Naive thymus-derived CD4-positive, alpha-beta T cell (primary cell): ENCODE results near the gene SNAPC4. TPM values are rescaled to one million over a fixed set of nuclear protein-coding genes. Genes with fewer than 3 reads are reported as not detected.
"Not testable (repeated sequence)": the region's sequence is repeated elsewhere in the genome, so short reads cannot be mapped to it uniquely, and the experiment has no call there.

Experiments used
- ATAC-seq: fragments of 150-1000 bp; cut with Tn5 transposase; 2 replicates; pipeline ENCODE4 v1.10.0; 2021; ENCODE audit warnings: mild to moderate bottlenecking, moderate library complexity
- CTCF ChIA-PET: fragments of 350-600 bp; sonication (Branson Sonifier 250); formaldehyde crosslinking; loops from one replicate; lab custom pipeline; 2021; ENCODE audit warnings: antibody characterized with exemption; lab: Charles Lee
- POLR2A ChIA-PET: fragments of 350-600 bp; sonication (Branson Sonifier 250); formaldehyde crosslinking; loops from one replicate; lab custom pipeline; 2021; ENCODE audit warnings: antibody characterized with exemption, inconsistent platforms; lab: Charles Lee
- DNase-seq, 9 donors: peaks; one replicate each; pipeline versions ENCODE4 v3.0.0 to v3.0.0-alpha.2; 2020 to 2022; ENCODE audit warnings: mixed read lengths in 1 of 9
- H3K27ac ChIP-seq: one replicate; pipeline ENCODE4 v1.7.0; 2013; ENCODE audit warnings: mild to moderate bottlenecking, low read depth, low read length, moderate library complexity
- H3K27me3 ChIP-seq, 2 donors: one replicate each; pipeline ENCODE4 v1.7.0; 2013; ENCODE audit warnings: low read length in 2 of 2, mild to moderate bottlenecking in 2 of 2, moderate library complexity in 2 of 2; ENCODE audit not compliant: control insufficient read depth in 2 of 2, insufficient read depth in 2 of 2
- H3K36me3 ChIP-seq, 3 experiments: 1 replicate in 2 of 3; 2 replicates in 1 of 3; pipeline ENCODE4 v1.7.0; 2013; ENCODE audit warnings: low read length in 3 of 3, mild to moderate bottlenecking in 3 of 3, moderate library complexity in 1 of 3; ENCODE audit not compliant: insufficient read depth in 3 of 3, control insufficient read depth in 2 of 3
- H3K4me1 ChIP-seq, 2 donors: one replicate each; pipeline ENCODE4 v1.7.0; 2013; ENCODE audit warnings: low read length in 2 of 2, mild to moderate bottlenecking in 2 of 2, moderate library complexity in 1 of 2; ENCODE audit not compliant: control insufficient read depth in 2 of 2, insufficient read depth in 2 of 2
- H3K4me3 ChIP-seq: 2 replicates; pipeline ENCODE4 v1.7.0; 2013; ENCODE audit warnings: mild to moderate bottlenecking, low read length
- H3K9me3 ChIP-seq, 3 experiments: 1 replicate in 2 of 3; 2 replicates in 1 of 3; pipeline ENCODE4 v1.7.0; 2013; ENCODE audit warnings: low read length in 3 of 3; ENCODE audit not compliant: control insufficient read depth in 2 of 3
- H3K27ac Mint-ChIP-seq, 9 donors: one replicate each; pipeline ENCODE4 v1.8.0; 2020 to 2022; ENCODE audit warnings: mixed read lengths in 9 of 9, mild to moderate bottlenecking in 8 of 9, moderate library complexity in 5 of 9, inconsistent platforms in 2 of 9
- H3K27me3 Mint-ChIP-seq, 5 donors: one replicate each; pipeline ENCODE4 v1.8.0; 2021 to 2022; ENCODE audit warnings: mixed read lengths in 5 of 5, mild to moderate bottlenecking in 1 of 5
- H3K36me3 Mint-ChIP-seq, 5 donors: one replicate each; pipeline ENCODE4 v1.8.0; 2020 to 2022; ENCODE audit warnings: mixed read lengths in 5 of 5, mild to moderate bottlenecking in 3 of 5, inconsistent platforms in 1 of 5
- H3K4me1 Mint-ChIP-seq, 7 donors: one replicate each; pipeline ENCODE4 v1.8.0; 2020 to 2022; ENCODE audit warnings: mixed read lengths in 7 of 7, mild to moderate bottlenecking in 3 of 7, inconsistent platforms in 1 of 7
- H3K4me3 Mint-ChIP-seq, 10 donors: one replicate each; pipeline ENCODE4 v1.8.0; 2020 to 2022; ENCODE audit warnings: mild to moderate bottlenecking in 10 of 10, mixed read lengths in 10 of 10, moderate library complexity in 6 of 10, inconsistent platforms in 2 of 10
- H3K9me3 Mint-ChIP-seq, 11 donors: one replicate each; pipeline ENCODE4 v1.8.0; 2020 to 2022; ENCODE audit warnings: mixed read lengths in 11 of 11, mild to moderate bottlenecking in 4 of 11, inconsistent platforms in 1 of 11, moderate library complexity in 1 of 11
- intact Hi-C, 2 donors: fragments of 100-400 bp; cut with micrococcal nuclease; formaldehyde crosslinking; loops; one replicate each; pipeline ENCODE4 v1.15.1; 2023
- polyA plus RNA-seq, 2 donors: library from polyadenylated mRNA; unstranded; fragments of 300-500 nt; fragmentation: Illumina TruSeq; gene quantifications; one replicate each; pipeline ENCODE4 v1.2.3, GENCODE V29; 2021
- total RNA-seq, 6 experiments: library from RNA in 5 of 6; stranded (reverse) in 5 of 6; gene quantifications; 1 replicate in 5 of 6; 2 replicates in 1 of 6; pipeline ENCODE4 v1.2.3 and lab custom pipeline; 2021 to 2026

SNAPC4 gene
- total and polyA plus RNA-seq, 7 experiments from 2014 or later: 1.2 to 16.3 (median 12.6) TPM

DNA sequence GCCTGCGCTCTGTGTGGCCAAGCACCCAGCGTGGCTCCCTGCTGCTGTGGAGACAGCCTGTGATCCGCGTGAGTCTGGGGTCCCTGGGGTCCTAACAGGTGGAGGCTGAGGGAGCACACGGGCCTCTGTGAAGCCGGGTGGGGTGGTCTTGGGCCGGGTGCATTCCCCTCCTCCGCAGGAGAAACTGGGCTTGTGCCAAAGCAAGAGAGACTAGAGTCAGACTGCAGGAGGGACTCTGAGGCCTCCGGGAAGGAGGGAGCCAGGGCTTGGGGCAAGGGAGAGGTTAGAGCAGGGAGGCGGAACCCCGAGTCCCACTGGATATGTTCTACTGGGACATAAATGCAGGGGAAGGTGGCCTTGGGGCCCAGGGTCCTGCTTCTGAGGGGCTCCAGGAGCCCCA, 46.9 kb downstream of the SNAPC4 start:
- Histone ChIP-seq H3K36me3 (no peaks in the 10 kb centered on the region), H3K4me3 (no peak overlapping the region), H3K27me3 (no peaks in the 10 kb centered on the region), H3K9me3 (no peaks in the 10 kb centered on the region), H3K27ac (no peak overlapping the region), H3K4me1 (no peaks in the 10 kb centered on the region)
- no peak for DNase-seq
- ChIA-PET POLR2A (no interaction called here), CTCF (no interaction called here)
- H3K27me3 Mint-ChIP-seq: no peaks in the 10 kb centered on the region
- no peak overlapping the region for H3K4me3 Mint-ChIP-seq
- H3K4me1 Mint-ChIP-seq: peaks cover 0 to 2% (median 0%) of the 10 kb centered on the region in 7 donors
- ATAC-seq: no peak
- no peak overlapping the region for H3K27ac Mint-ChIP-seq
- intact Hi-C loops: no loop called here
- no peaks in the 10 kb centered on the region for H3K9me3 Mint-ChIP-seq
- H3K36me3 Mint-ChIP-seq: no peaks in the 10 kb centered on the region

DNA sequence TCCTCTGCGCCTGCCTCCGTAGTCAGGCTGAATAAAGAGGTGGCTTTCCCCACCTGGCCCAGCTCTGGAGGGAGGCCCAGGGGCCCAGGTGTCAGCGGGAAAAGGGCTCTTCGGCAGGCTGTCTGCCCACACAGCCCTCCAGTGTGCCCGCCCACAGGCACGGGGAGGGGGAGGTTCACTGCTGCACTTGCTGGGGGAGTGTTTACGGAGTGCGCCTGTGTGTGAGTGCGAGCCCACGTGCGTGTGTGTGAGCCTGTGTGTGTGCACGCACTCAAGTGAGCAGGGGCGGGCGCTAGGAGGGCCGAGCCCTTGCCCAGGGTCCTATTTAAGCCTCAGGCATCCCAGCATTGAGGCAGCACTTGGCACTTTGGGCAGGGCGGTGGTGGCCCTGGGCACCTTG, 47.3 kb downstream of the SNAPC4 start:
- Histone ChIP-seq H3K4me3 (no peak overlapping the region), H3K9me3 (no peaks in the 10 kb centered on the region), H3K36me3 (no peaks in the 10 kb centered on the region), H3K27me3 (no peaks in the 10 kb centered on the region), H3K4me1 (no peaks in the 10 kb centered on the region), H3K27ac (no peak overlapping the region)
- peak overlapping the region in 1 of 9 donors; percentile 25 for H3K27ac Mint-ChIP-seq
- H3K36me3 Mint-ChIP-seq: no peaks in the 10 kb centered on the region
- ChIA-PET POLR2A (no interaction called here), CTCF (no interaction called here)
- no peaks in the 10 kb centered on the region for H3K27me3 Mint-ChIP-seq
- no peak for ATAC-seq
- DNase-seq: no peak
- H3K9me3 Mint-ChIP-seq: no peaks in the 10 kb centered on the region
- peaks cover 0 to 2% (median 0%) of the 10 kb centered on the region in 7 donors for H3K4me1 Mint-ChIP-seq
- intact Hi-C loops: no loop called here
- no peak overlapping the region for H3K4me3 Mint-ChIP-seq

DNA sequence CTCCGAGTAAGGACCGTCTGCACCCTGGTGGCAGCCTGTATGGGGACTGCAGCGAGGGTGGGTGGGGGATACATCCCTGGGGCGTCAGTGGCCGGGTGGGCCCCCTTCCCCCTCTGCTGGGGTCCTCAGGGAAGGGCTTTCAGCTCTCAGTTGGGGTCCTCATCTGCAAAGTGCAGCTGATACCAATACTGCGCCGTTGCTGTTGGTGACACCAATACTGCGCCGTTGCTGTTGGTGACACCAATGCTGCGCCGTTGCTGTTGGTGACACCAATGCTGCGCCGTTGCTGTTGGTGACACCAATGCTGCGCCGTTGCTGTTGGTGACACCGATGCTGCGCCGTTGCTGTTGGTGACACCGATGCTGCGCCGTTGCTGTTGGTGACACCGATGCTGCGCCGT, 48.1 kb downstream of the SNAPC4 start:
- H3K27me3 Mint-ChIP-seq, H3K27me3 ChIP-seq, H3K9me3 ChIP-seq, H3K27ac ChIP-seq, H3K4me3 ChIP-seq, CTCF ChIA-PET, H3K9me3 Mint-ChIP-seq, H3K36me3 Mint-ChIP-seq, ATAC-seq, DNase-seq, POLR2A ChIA-PET, intact Hi-C loops, H3K4me1 Mint-ChIP-seq, H3K4me3 Mint-ChIP-seq, H3K27ac Mint-ChIP-seq, H3K4me1 ChIP-seq, H3K36me3 ChIP-seq: not testable (repeated sequence)

DNA sequence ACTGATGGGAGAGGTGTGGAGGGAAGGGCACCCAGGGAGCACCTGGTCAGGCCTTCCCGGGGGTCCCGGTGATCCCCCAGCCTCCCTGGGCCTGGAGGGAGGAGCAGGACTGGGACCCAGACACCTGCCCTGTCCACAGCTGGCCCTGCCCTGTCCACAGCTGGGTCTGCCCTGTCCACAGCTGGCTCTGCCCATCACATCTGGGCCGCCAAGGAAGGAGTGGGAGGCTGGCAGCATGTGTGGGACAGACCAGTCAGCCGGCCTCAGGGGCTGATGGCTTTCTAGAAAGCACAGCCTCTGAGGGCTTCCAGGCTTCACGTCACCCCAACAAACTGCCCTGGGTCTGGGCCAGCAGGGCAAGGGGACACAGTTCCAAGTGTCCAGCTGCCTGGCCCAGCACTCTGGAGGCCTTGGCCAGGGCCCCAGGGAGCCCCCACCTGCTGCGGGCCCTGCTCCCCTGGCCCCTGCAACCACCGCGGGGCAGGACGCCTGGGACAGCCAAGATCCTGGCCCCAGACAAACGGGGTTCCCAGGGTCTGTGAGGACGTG, 48.6 kb downstream of the SNAPC4 start:
- no peak overlapping the region for H3K27ac ChIP-seq
- no peaks in the 10 kb centered on the region for H3K36me3 ChIP-seq
- Mint-ChIP-seq H3K4me1 (peaks cover 0 to 2% (median 0%) of the 10 kb centered on the region in 7 donors), H3K27ac (no peak overlapping the region), H3K36me3 (no peaks in the 10 kb centered on the region), H3K9me3 (no peaks in the 10 kb centered on the region), H3K4me3 (no peak overlapping the region), H3K27me3 (no peaks in the 10 kb centered on the region)
- ChIA-PET POLR2A (interaction anchor here (0.6 kb wide), 1 partner anchor 189 kb away, joined by 3 read pairs; no protein-coding TSS in a partner anchor), CTCF (no interaction called here)
- H3K4me1 ChIP-seq: no peaks in the 10 kb centered on the region
- ATAC-seq: no peak
- no peaks in the 10 kb centered on the region for H3K27me3 ChIP-seq
- H3K9me3 ChIP-seq: no peaks in the 10 kb centered on the region
- DNase-seq: no peak
- intact Hi-C loops: no loop called here
- no peak overlapping the region for H3K4me3 ChIP-seq

Other genes starting within 250 kb of the SNAPC4 start
- under 1 TPM in 2 of 5 experiments, not detected in 3; 0.15 to 0.21 TPM for gene LHX3, start 195.0 kb downstream of the SNAPC4 start, total RNA-seq
- gene LHX3, start 195.0 kb downstream of the SNAPC4 start, polyA plus RNA-seq: not detected
- 10 to 100 TPM; 11.5 to 15.9 (median 12.0) TPM for gene QSOX2, start 154.4 kb downstream of the SNAPC4 start, total RNA-seq
- under 1 TPM; 0.26 to 0.52 TPM for gene QSOX2, start 154.4 kb downstream of the SNAPC4 start, polyA plus RNA-seq
- gene CCDC187, start 96.1 kb downstream of the SNAPC4 start, total RNA-seq: under 1 TPM in 1 of 5 experiments, not detected in 4; 0.10 TPM
- not detected for gene CCDC187, start 96.1 kb downstream of the SNAPC4 start, polyA plus RNA-seq
- 10 to 100 TPM in 1 of 5 experiments, 1 to 10 TPM in 4; 6.1 to 11.5 (median 8.6) TPM for gene GPSM1, start 72.6 kb downstream of the SNAPC4 start, total RNA-seq
- gene GPSM1, start 72.6 kb downstream of the SNAPC4 start, polyA plus RNA-seq: 1 to 10 TPM in 1 of 2 donors, under 1 TPM in 1; 0.87 to 1.4 TPM
- 10 to 100 TPM; 17.2 to 27.5 (median 24.8) TPM for gene DNLZ, start 36.4 kb downstream of the SNAPC4 start, total RNA-seq
- gene DNLZ, start 36.4 kb downstream of the SNAPC4 start, polyA plus RNA-seq: 10 to 100 TPM; 46.6 to 51.3 TPM
- gene CARD9, start 26.5 kb downstream of the SNAPC4 start, total RNA-seq: 10 to 100 TPM in 1 of 5 experiments, 1 to 10 TPM in 4; 1.1 to 19.9 (median 1.4) TPM
- under 1 TPM; 0.10 to 0.18 TPM for gene CARD9, start 26.5 kb downstream of the SNAPC4 start, polyA plus RNA-seq
- 10 to 100 TPM; 56.3 to 89.0 (median 66.6) TPM for gene ENTR1, start 10.4 kb upstream of the SNAPC4 start, total RNA-seq
- gene ENTR1, start 10.4 kb upstream of the SNAPC4 start, polyA plus RNA-seq: 10 to 100 TPM in 1 of 2 donors, 1 to 10 TPM in 1; 9.2 to 14.4 TPM
- 10 to 100 TPM; 60.5 to 86.3 (median 71.6) TPM for gene PMPCA, start 10.5 kb upstream of the SNAPC4 start, total RNA-seq
- gene PMPCA, start 10.5 kb upstream of the SNAPC4 start, polyA plus RNA-seq: 10 to 100 TPM; 32.2 to 47.9 TPM
- 10 to 100 TPM; 15.7 to 23.8 (median 22.6) TPM for gene INPP5E, start 39.7 kb upstream of the SNAPC4 start, total RNA-seq
- 1 to 10 TPM; 2.3 to 4.3 TPM for gene INPP5E, start 39.7 kb upstream of the SNAPC4 start, polyA plus RNA-seq
- 10 to 100 TPM; 79.8 to 88.5 (median 86.1) TPM for gene SEC16A, start 82.9 kb upstream of the SNAPC4 start, total RNA-seq
- gene SEC16A, start 82.9 kb upstream of the SNAPC4 start, polyA plus RNA-seq: 10 to 100 TPM; 25.4 to 42.9 TPM
- 10 to 100 TPM; 49.7 to 92.9 (median 58.0) TPM for gene NOTCH1, start 145.9 kb upstream of the SNAPC4 start, total RNA-seq
- 1 to 10 TPM; 1.9 to 7.1 TPM for gene NOTCH1, start 145.9 kb upstream of the SNAPC4 start, polyA plus RNA-seq